Glutamatergic neuron (in vitro differentiated cells): Measurements from ENCODE around the gene ZGPAT. TPM values are rescaled to one million over a fixed set of nuclear protein-coding genes. Genes with fewer than 3 reads are reported as not detected.

Source experiments
- DNase-seq: peaks from one replicate; pipeline ENCODE4 v3.0.0; 2022
- H3K27ac Mint-ChIP-seq: one replicate; pipeline ENCODE4 v1.8.0; 2020; ENCODE audit warnings: mild to moderate bottlenecking, mixed read lengths, inconsistent platforms; ENCODE audit not compliant: unreplicated experiment
- H3K27me3 Mint-ChIP-seq: one replicate; pipeline ENCODE4 v1.8.0; 2020; ENCODE audit warnings: mild to moderate bottlenecking, moderate library complexity, mixed read lengths, inconsistent platforms; ENCODE audit not compliant: unreplicated experiment
- H3K36me3 Mint-ChIP-seq: one replicate; pipeline ENCODE4 v1.8.0; 2020; ENCODE audit warnings: mild to moderate bottlenecking, mixed read lengths, inconsistent platforms; ENCODE audit not compliant: unreplicated experiment
- H3K4me1 Mint-ChIP-seq: one replicate; pipeline ENCODE4 v1.8.0; 2020; ENCODE audit warnings: mild to moderate bottlenecking, low read depth, mixed read lengths, inconsistent platforms; ENCODE audit not compliant: unreplicated experiment
- H3K4me3 Mint-ChIP-seq: one replicate; pipeline ENCODE4 v1.8.0; 2020; ENCODE audit warnings: mild to moderate bottlenecking, mixed read lengths, inconsistent platforms; ENCODE audit not compliant: unreplicated experiment
- H3K9me3 Mint-ChIP-seq: one replicate; pipeline ENCODE4 v1.8.0; 2020; ENCODE audit warnings: mild to moderate bottlenecking, moderate library complexity, mixed read lengths, inconsistent platforms; ENCODE audit not compliant: unreplicated experiment
- CTCF ChIP-seq: fragments of 200-600 bp; sonication (generic); IDR thresholded peaks from one replicate; pipeline ENCODE4 v1.5.0; 2021; ENCODE audit not compliant: partially characterized antibody, unreplicated experiment
- total RNA-seq: library from RNA; stranded (reverse); fragmentation: NEBNext Ultra II Directional; extraction: Animal tissue kit (Norgen Biotek cat#: 25700); gene quantifications from one replicate; pipeline ENCODE4 v1.2.1, GENCODE V29; 2021; ENCODE audit not compliant: unreplicated experiment

Gene ZGPAT
- total RNA-seq, 1 donor from 2014 or later: 41.5 TPM

GRCh38 chr20:63753381-63753780, 45.5 kb downstream of the ZGPAT start:
- H3K27ac Mint-ChIP-seq: peak overlapping the region; percentile 86
- DNase-seq: no peak
- no peaks in the 10 kb centered on the region for H3K36me3 Mint-ChIP-seq
- peaks cover 24% of the 10 kb centered on the region for H3K9me3 Mint-ChIP-seq
- peaks cover 23% of the 10 kb centered on the region for H3K4me1 Mint-ChIP-seq
- peaks cover 11% of the 10 kb centered on the region for H3K27me3 Mint-ChIP-seq
- no peak for TF ChIP-seq CTCF
- H3K4me3 Mint-ChIP-seq: peak overlapping the region; percentile 69

- Mint-ChIP-seq H3K27ac (peak overlapping the region; percentile 86), H3K9me3 (peaks cover 26% of the 10 kb centered on the region), H3K4me1 (peaks cover 23% of the 10 kb centered on the region), H3K36me3 (peaks cover 1% of the 10 kb centered on the region), H3K27me3 (peaks cover 6% of the 10 kb centered on the region), H3K4me3 (peak overlapping the region; percentile 69)
- peak; percentile 64 for DNase-seq
- no peak for TF ChIP-seq CTCF
Measured at GRCh38 chr20:63754008-63754407, 46.2 kb downstream of the ZGPAT start.

GRCh38 chr20:63755933-63756647, 48.3 kb downstream of the ZGPAT start:
- Mint-ChIP-seq H3K4me3 (peak overlapping the region; percentile 83), H3K36me3 (peaks cover 15% of the 10 kb centered on the region), H3K27me3 (peaks cover 6% of the 10 kb centered on the region), H3K4me1 (peaks cover 23% of the 10 kb centered on the region), H3K9me3 (peaks cover 25% of the 10 kb centered on the region), H3K27ac (peak overlapping the region; percentile 98)
- no peak for TF ChIP-seq CTCF
- DNase-seq: no peak

GRCh38 chr20:63756648-63756991, 48.8 kb downstream of the ZGPAT start:
- peaks cover 27% of the 10 kb centered on the region for H3K9me3 Mint-ChIP-seq
- H3K27me3 Mint-ChIP-seq: peaks cover 6% of the 10 kb centered on the region
- no peak for DNase-seq
- H3K27ac Mint-ChIP-seq: peak overlapping the region; percentile 57
- TF ChIP-seq CTCF: no peak
- peaks cover 23% of the 10 kb centered on the region for H3K4me1 Mint-ChIP-seq
- peaks cover 15% of the 10 kb centered on the region for H3K36me3 Mint-ChIP-seq
- H3K4me3 Mint-ChIP-seq: peak overlapping the region; percentile 27

- Mint-ChIP-seq H3K27ac (peak overlapping the region; percentile 62), H3K36me3 (peaks cover 18% of the 10 kb centered on the region), H3K27me3 (peaks cover 9% of the 10 kb centered on the region)
Measured at GRCh38 chr20:63758152-63758551, 50.3 kb downstream of the ZGPAT start.

More at GRCh38 chr20:63758152-63758551, 50.3 kb downstream of the ZGPAT start:
- no peak for TF ChIP-seq CTCF
- Mint-ChIP-seq H3K9me3 (peaks cover 27% of the 10 kb centered on the region), H3K4me3 (peak overlapping the region; percentile 16), H3K4me1 (peaks cover 23% of the 10 kb centered on the region)
- no peak for DNase-seq
